NK-92 (cell line): ENCODE results near the gene CC2D1B.
A peak's percentile ranks its signal among the peaks of the same experiment; 100 is the strongest.
"Not testable (repeated sequence)": the region's sequence is repeated elsewhere in the genome, so short reads cannot be mapped to it uniquely, and the experiment has no call there.

Source experiments
- DNase-seq: peaks from one replicate; lab custom pipeline; 2025; ENCODE audit not compliant: unreplicated experiment; lab: John Stamatoyannopoulos, UW

CC2D1B gene, protein sequence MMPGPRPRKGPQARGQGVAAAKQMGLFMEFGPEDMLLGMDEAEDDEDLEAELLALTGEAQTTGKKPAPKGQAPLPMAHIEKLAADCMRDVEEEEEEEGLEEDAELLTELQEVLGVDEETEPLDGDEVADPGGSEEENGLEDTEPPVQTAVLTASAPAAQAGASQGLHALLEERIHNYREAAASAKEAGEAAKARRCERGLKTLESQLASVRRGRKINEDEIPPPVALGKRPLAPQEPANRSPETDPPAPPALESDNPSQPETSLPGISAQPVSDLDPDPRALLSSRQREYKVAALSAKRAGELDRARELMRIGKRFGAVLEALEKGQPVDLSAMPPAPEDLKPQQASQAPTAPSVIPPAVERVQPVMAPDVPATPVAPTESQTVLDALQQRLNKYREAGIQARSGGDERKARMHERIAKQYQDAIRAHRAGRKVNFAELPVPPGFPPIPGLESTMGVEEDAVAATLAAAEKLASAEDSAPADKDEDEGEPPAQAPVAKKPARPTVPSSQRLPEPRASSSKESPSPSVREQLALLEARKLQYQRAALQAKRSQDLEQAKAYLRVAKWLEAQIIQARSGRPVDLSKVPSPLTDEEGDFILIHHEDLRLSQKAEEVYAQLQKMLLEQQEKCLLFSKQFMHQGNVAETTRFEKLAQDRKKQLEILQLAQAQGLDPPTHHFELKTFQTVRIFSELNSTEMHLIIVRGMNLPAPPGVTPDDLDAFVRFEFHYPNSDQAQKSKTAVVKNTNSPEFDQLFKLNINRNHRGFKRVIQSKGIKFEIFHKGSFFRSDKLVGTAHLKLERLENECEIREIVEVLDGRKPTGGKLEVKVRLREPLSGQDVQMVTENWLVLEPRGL

GRCh38 chr1:52365746-52366516, at the start of gene CC2D1B:
TSS of gene CC2D1B (minus strand) at chr1:52366205. CDS start at chr1:52364620, 1,585 bp downstream.
- peak; percentile 89 for DNase-seq

- DNase-seq, result no peak
Measured at GRCh38 chr1:52414942-52415341, 48.9 kb upstream of the CC2D1B start.

- DNase-seq, result no peak
Measured at GRCh38 chr1:52413410-52413989, 47.5 kb upstream of the CC2D1B start.

DNA sequence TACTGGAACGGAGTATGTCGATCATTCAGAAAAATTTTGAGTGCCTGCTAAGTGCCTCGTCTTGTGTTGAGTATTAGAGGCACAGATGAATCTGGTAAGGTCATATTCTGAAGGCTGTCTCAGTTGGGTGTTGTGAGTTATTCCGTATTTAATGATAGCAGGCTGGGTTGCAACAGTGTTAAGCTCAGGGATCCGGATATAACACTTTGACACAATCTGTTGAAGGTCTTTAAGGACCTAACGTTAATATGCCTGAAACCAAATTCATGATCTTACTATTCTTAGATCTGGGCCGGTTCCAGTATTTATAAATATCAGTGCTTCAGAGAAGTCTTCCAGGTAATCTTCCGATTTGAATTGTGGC, 39.0 kb upstream of the CC2D1B start:
- DNase-seq, result no peak

DNA sequence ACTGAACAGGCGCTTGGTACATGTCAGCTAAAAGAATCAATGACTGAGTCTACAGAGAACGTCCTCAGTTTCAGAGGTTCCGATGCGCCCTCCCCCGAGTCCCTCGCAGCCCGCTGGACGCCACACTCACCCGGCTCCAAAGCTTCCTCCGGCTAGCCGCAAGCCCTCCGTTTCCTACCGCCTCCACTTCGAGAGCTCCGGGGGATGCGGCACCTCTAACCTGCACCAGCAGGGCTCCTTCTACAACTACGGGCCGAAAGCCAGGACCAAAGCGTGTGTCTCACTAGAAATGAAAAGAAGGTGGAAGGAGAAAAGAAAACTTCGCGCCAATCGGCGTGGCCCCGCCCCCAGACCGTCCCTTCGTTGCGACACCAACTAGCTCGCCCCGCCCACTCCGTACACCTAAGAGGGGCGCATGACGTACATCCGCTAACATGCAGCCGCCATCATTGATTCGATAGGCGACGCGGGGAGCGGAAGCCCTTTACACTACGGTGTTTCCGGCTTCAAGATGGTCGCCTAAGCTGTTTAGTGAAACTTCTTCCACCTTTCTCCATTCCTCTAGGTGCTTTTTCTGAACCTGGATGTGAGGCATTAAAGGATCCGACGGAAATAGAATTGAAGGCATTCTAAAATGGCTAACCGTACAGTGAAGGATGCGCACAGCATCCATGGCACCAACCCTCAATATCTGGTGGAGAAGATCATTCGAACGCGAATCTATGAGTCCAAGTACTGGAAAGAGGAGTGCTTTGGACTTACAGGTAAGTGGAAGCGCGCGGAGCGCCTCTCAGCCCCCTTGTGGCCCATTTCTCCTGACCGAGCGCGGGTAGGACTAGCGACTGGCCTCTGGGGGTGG, 38.3 kb upstream of the CC2D1B start, which contains the start of the genes ORC1 and PRPF38A:
ORC1 (minus strand) TSS at position 308 of the 859 bp plus-strand sequence. CDS start 2,200 bp downstream, outside the sequence.
PRPF38A (plus strand) TSS at position 487 of the 859 bp plus-strand sequence; CDS start at position 635, 148 bp downstream.
- peak; percentile 90 for DNase-seq

DNA sequence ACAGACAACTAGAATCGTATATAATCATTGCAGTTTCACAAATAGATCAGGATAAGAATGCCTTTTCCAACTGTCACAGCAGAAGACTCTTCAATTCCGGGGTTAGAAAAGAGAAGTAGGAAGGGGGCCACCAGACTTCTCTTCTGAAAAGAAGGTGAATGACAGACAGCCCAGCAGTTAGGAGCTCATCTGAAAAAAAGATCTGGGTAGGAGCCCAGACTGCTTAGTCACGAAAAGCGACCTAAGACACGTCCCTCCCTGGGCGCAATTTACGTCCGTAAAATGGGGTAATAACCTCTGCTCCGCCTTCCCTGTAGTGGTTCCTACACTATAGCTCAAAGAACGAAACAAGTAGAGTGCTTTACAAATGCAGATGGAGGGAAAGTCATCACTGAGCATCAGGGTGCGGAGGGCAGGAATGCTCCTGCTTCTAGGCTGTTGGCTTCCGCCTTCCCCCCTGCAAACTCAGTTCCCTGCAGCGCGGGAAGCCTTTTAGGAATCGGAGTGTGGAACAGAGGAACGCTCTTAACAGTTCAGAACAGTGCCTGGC, 37.6 kb upstream of the CC2D1B start:
- DNase-seq, result no peak

- no peak for DNase-seq
Measured at GRCh38 chr1:52402860-52403240, 36.8 kb upstream of the CC2D1B start.

- DNase-seq, result no peak
Measured at GRCh38 chr1:52400131-52400530, 34.1 kb upstream of the CC2D1B start.

DNA sequence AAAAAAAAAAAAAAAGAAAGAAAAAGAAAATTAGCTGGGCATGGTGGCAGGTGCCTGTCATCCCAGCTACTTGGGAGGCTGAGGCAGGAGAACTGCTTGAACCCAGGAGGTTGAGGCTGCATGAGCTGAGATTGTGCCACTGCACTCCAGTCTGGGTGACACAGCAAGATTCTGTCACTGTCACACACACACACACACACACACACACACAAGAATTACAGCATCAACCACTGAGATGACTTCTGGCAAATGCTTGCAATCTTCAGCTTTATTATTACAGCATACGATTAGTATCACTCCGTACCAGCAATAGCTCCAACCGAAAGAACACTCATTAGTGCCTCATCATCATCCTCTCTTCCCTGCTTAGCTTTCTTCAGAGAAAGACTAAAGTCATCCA, 33.6 kb upstream of the CC2D1B start:
- DNase-seq, result no peak

GRCh38 chr1:52393174-52393573, 27.2 kb upstream of the CC2D1B start:
- DNase-seq, result no peak

DNA sequence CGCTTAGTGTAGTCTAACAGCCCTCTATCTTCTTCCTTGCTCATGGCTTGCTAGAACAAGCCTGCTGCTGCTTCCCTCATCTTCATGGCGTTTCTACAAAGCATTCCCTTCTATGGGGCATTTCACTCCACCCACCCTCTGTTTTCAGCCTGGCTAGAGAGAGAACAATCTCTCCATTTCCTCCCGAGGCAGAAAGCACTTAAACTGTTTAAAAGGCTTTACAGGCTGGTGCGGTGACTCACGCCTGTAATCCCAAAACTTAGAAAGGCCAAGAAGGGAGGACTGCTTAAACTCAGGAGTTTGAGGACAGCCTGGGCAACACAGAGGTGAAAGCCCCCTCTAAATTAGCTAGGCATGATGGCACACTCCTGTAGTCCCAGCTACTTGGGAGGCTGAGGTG, 20.5 kb upstream of the CC2D1B start:
- DNase-seq, result no peak

GRCh38 chr1:52385376-52385775, 19.4 kb upstream of the CC2D1B start:
- DNase-seq, result no peak

GRCh38 chr1:52369851-52370250, 3.8 kb upstream of the CC2D1B start:
- DNase-seq, result not testable (repeated sequence)

DNA sequence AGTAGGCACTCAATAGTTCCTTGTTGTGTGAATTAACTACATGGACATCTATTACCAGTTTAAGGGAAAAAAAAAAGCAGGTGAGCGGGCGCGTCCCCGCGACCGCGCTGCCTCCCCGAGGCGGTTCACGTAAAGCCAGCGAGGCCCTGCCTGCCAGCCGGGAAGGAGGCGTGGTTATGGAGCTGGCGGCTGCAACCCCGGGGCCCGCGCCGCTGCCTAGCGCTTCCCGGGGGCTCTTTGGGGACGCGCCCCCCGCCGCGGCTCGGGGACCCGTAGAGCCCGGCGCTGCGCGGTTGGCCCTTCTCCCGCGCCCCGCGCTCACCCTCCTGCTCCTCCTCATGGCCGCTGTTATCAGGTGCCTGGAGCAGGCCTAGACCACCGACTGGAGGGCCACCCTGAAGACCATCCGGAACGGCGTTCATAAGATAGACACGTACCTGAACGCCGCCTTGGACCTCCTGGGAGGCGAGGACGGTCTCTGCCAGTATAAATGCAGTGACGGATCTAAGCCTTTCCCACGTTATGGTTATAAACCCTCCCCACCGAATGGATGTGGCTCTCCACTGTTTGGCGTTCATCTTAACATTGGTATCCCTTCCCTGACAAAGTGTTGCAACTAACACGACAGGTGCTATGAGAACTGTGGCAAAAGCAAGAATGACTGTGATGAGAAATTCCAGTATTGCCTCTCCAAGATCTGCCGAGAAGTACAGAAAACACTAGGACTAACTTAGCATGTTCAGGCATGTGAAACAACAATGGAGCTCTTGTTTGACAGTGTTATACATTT, 2.6 kb upstream of the CC2D1B start:
- no peak for DNase-seq

- no peak for DNase-seq
Measured at GRCh38 chr1:52367272-52367671, 1.3 kb upstream of the CC2D1B start.

- DNase-seq, result no peak
Measured at GRCh38 chr1:52366517-52366827, 467 bp upstream of the CC2D1B start.

- no peak for DNase-seq
Measured at GRCh38 chr1:52365071-52365745, 797 bp downstream of the CC2D1B start.

DNA sequence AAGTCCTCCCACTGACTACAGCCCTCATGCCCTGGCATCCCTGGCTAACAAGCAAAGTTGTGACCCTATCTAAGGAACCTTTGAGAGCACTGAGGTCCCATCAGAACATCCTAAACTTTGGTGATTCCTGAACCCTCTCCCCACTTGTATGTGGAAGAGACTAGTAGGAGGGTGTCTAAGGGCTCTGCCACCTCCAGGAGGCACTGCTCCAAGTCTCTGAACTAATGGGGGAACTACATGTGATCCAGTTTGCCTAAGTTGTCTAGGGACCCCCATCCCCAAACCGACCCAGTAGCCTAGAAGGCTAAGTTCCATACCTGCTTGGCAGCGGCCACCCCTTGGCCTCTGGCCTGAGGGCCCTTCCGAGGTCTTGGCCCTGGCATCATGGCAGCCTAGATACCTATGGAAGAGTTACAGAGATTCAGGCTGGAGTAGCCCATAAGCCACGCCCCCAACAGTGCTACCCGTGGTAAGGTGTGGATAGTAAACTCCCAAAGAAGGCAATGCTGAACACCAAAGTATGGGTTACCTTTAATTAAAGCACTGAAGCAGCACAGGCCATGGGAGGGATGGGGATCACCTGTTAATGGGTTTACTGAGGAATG, 1.7 kb downstream of the CC2D1B start:
- DNase-seq, result no peak
